NCI-H69 (cell line): ENCODE measurements around the gene BLOC1S5.
"Not testable (repeated sequence)": the region's sequence is repeated elsewhere in the genome, so short reads cannot be mapped to it uniquely, and the experiment has no call there.

Source experiments
- DNase-seq: peaks from one replicate; lab custom pipeline; 2025; lab: John Stamatoyannopoulos, UW

Gene BLOC1S5

DNA sequence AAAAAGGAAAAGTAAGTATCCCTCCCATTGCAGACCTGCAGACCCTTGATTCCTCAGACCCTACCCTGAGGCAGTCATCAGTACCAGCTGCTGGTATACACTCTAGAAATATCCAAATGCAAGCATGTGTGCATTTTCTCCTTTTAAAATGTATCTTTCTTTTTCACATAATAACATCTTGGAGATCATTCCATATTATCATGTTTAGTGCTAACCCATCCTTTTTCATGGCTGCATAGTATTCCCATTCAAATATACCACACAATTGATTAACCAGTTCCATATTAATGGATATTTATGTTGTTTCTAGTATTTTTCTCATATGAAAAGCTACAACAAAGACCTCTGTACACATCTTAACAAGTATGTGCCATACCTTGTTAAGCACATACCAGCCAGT, 70.8 kb downstream of the BLOC1S5 start:
- DNase-seq: no peak

DNA sequence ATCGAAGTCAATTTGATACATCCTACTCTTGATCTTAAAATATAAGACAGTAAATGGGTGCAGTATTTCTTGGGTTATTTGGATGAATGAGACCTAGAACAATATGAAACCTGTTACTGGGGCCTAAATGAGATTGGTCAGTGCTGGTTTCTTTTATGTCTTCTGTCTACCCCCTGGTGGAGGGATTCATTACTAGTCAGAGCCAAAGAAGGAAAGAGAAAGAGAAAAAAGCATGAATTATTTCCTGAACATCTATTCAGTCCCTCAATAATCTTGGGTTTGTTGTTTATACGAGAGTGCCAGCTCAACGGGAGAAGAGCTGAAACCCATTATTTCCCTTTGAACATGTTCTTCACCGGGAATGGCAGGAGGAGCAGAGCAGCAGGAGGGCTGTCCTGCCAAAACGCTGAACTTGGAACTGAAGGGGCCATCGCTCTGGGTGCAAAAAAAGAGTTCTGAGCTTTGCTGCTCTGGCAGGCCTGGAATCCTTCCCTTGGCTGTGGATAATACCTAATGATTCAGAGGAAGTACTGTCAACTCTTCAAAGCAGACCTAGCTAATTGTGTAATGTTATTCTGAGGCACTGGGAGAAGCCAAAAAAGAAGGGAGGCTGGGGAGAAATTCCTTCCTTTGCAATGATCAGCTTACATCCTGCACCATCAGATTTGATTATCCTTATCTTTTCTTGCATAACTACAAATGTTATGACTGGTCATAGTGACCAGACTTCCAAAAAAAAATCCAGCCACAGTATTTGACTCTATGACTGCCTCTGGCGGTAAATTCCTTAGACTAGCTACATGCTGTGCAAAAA, 72.0 kb downstream of the BLOC1S5 start:
- DNase-seq: peak; percentile 85

DNA sequence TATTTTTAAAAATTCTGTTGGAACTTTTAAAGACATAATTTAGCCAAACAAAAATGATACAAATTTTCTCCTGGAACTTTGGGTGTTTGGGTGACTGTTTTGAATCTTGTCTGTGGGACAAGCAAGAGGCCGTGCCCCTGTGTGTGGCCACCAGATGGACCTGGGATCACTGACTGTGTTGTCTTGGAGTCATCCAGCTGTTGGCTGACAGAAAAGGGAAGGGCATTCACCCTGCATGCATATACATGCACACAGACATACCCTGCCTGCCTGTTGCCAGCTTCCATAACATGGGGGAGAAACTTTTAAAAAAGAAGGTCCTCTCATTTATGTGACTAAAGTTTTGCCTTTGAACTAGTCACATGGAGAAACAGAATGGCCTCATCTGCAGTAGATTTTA, 72.7 kb downstream of the BLOC1S5 start:
- no peak for DNase-seq

DNA sequence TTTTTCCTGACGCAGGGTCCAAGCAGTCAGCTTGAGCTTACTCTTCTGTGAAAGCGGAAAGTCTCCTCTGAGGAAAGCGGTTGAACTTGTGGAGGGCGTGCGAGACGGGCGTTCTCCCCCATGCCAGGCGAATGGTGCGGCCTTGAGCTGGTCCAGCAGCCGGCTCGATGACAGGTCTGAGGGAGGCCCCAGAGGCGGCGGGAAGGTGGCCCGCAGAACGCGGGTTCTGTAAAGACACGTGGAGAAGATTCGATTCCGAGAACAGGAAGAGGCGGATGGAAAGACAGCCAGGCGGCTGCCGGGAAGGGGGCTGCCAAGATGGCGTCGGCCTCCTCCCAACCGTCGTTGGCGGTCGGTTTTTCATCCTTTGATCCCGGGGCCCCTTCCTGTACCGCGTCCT, 78.0 kb downstream of the BLOC1S5 start:
- no peak for DNase-seq

DNA sequence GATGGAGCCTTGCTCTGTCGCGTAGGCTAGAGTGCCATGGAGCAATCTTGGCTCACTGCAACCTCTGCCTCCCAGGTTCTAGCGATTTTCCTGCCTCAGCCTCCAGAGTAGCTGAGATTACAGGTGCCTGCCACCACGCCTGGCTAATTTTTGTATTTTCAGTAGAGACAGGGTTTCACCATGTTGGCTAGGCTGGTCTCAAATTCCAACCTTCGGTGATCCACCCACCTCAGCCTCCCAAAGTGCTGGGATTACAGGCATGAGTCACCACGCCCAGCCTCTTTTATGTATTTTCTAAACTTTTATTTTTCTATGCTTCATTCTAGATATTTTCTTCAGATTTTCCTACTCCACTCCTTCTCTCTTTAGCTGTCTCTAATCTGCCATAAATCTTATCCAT, 80.2 kb downstream of the BLOC1S5 start:
- DNase-seq: not testable (repeated sequence)

DNA sequence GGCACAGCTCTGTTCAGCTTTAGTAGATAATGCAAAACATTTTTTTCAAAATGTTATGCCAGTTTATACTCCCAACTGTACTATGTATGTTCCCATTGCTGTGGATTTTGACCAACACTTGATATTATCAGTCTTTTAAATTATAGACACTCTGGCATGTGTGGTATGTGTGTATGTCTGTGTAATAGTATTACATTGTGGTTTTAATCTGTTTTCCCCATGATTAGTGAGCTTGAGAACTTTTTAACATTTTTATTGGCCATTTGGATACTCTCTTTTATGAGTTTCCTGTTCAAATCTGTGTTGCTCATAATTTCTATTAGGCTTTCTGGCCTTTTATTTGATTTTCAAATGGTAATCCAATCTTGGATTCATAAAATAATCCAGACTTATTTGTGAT, 84.4 kb downstream of the BLOC1S5 start:
- no peak for DNase-seq

DNA sequence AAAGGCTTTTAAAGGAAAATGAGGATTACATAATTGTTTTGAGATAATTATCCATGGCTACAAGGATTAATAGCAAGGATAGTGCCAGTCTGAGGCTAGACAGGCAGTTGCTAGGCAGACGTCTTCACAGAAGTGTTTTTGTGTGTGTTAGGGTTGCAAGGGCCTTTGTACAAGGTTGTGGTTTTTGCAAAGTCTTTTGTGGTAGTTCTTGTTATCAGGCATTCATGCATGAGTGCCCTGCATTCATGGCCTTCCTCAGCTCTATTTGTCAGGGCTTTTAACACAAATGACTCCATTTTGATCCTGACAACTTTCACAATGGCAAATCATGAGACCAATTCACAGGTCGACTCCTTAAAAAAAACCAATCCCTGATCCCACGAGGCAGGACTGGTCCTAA, 85.5 kb downstream of the BLOC1S5 start:
- DNase-seq: peak; percentile 33

DNA sequence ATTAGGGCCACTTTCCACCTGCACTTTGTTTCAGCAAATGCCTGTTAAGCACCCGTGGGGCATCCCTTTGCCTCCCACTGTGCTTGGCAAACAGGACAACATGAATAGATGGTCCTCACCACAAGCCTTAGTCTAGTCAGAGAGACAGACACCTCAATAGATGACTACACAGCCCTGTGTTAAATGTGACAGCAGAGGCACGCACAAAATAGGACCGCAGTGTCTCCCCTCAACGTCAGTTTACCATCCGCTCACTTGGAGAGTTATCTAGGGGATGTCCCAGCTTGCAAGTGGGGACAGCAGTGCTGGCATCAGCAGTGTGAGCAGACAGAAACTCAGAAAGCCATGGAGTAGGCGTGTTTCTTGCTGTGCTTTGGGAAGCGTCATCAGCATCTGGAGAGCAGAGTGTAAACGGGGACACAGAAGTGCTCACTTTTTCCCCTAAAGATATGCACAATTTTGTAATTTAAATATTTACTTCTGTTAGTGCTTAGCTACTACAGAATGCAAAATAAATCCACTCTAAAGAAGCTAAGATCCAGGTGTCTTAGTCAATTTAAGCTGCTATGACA, 87.6 kb downstream of the BLOC1S5 start:
- DNase-seq: peak; percentile 85

DNA sequence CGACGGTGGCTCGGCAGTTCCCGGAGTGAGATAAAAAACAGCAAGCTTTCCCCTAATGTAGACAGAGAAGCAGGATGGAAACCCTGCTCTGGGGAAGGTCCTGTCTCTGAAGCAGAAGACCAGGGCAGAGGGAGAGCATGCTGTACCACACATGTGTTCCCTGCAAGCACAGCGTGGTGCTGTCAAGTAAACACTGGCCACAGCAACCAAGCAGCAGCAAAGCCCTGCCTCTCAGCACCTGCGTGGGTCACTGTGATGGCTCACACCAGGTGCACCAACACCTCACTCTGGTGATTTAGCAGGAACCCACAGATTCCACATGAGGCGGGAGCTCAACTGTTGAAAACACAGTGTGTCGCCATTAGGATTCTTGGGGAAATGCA, 88.4 kb downstream of the BLOC1S5 start:
- DNase-seq: peak; percentile 79

DNA sequence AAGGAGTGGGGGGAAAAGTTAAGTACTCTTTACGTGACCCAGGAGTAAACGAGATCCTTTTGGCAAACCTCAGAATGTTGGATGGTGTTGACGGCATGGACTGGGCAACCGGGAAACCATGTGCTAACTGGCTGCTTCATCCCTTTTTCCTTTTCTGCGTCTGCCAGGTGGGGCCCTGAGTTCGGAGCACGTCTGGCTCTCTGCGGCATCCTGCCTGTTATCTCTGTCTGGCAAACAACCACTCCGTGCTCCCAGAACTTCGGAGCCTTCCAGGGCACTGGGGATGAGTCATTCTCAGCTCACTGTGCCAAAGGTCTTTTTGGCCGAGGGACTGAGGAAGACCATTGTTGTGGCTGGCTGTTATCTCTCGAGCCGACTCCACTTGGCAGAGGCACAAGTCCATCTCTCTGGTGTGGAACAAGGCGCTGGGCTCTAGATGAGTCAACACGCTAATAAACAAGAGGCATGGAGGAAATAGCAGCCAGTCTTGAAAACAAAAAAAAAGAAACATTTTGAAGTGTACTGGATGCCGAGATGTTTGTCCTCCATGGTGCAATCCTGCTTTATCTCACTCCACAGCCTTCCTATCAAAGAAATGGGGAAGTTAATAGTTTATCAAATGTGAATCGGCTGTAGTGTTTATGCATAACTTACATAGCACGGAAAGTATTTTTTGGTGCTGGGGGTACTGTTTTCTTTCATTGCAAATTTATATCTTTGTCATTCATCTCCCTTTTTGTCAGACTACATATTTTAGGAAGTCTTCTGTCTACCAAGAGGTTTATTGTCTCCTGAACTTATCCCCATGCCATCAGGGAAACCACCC, 89.0 kb downstream of the BLOC1S5 start:
- DNase-seq: peak; percentile 30

DNA sequence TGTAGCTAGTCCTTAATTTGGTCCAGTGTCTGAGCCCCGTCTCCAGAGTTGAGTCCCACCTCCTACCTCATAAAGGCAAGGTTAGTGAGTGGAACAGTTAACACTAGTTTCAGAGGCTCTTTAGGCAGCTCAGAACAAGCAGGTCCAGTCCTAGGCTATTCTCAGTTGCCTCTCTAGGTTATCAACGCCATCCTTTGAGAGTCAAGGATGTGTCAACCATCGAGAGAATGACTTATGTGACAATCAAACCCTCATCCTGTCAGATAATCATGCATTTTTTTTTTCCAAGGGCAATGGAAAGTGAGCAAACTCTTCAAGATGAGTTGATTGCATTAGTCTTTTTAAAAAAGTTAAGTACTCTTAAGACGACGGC, 89.6 kb downstream of the BLOC1S5 start:
- DNase-seq: no peak

DNA sequence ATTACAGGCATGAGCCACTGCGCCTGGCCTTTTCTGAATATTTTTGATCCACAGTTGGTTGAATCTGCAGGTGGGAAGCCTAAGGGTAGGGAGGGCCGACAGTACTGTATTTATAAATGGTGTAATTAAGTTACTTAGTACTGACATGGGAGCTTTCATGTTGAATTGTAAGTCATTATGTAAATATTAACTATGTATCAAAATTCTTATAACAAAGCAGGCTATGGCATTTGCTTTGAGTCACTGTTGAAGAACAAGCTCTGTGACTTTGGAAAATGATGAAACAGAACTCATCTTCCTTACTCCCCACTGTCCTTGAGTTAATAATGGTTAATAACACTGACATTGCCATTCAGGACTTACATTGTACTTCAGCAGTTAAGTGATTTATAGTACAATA, 90.6 kb downstream of the BLOC1S5 start:
- DNase-seq: peak; percentile 76

DNA sequence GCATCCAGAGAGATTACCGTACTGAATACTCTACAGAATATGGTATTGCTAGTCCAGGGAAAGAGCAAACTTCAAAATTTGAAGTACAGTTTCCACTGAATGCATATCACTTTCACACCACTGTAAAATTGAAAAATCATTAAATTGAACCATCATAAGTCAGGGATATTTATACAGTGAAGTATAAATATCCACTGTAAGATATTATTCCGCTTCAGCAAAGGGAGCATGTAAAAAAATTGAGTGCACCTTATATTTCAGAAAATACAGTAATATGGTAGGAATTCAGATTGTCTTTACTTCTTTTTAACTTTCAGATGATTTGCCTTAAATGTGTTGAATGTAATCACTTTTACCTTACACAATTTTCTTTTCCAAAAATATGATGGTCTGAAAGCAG, 92.7 kb downstream of the BLOC1S5 start:
- no peak for DNase-seq

DNA sequence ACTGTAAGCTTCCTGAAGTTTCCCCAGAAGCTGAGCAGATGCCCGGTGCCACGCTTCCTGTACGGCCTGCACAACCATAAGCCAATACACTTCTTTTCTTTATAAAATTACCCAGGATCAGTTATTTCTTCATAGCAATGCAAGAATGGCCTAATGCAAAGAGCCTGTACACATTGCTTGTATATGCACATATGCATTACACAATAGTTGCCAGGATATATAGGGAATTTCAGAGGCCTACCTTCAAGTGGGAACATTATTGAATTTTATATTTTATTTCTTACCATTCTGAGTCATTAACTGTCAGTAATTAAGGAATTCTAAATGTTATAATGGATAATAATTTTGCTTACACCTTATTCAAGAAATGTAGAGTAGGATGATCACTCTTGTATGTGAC, 93.6 kb downstream of the BLOC1S5 start:
- DNase-seq: no peak
